ENCODE measurements around the gene PAPPA2.

PAPPA2 gene

DNA sequence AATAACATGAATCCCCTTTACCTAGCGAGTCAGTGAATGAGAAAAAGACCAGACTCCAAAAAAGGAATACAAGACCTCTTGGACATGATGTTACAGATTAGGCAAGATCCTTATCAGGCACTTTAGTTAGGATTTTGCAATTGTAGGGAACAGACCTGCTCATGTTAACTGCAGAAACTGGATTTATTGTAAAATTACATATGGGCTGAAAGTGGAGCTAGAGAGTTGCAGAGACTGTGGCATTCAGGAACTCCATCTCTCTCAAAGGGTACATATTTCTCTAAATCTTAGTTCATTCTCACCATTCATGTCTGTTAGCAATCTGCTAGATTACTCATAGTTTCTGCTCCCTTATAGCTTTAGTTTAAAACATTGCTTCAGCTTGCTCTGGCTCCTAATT lies 142.2 kb downstream of the PAPPA2 start:
- no peak overlapping the region for H3K9ac ChIP-seq (ENCODE audit: low read length)
- no peaks in the 10 kb centered on the region for H3F3A ChIP-seq (ENCODE audit: insufficient read depth, low read length)
- no peaks in the 10 kb centered on the region for H3K9me2 ChIP-seq (replicated peaks; ENCODE audit: insufficient read depth, low read length)

GRCh38 chr1:176609556-176610408 lies 146.8 kb downstream of the PAPPA2 start:
- Histone ChIP-seq H3K9ac (ENCODE audit: low read length) (no peak overlapping the region), H3K27me3 (replicated peaks; ENCODE audit: insufficient read depth, low read length) (no peaks in the 10 kb centered on the region), H3K79me2 (ENCODE audit: low read length) (no peaks in the 10 kb centered on the region), H3K9me3 (replicated peaks; ENCODE audit: insufficient read depth, low read length) (no peaks in the 10 kb centered on the region), H4K20me1 (ENCODE audit: insufficient read depth, low read length) (no peaks in the 10 kb centered on the region), H3K9me2 (replicated peaks; ENCODE audit: insufficient read depth, low read length) (no peaks in the 10 kb centered on the region), H3K27ac (ENCODE audit: low read length) (no peak overlapping the region), H3K36me3 (replicated peaks; ENCODE audit: insufficient read depth, low read length) (no peaks in the 10 kb centered on the region), H3F3A (ENCODE audit: insufficient read depth, low read length) (no peaks in the 10 kb centered on the region), H3K4me3 (ENCODE audit: low read length) (no peak overlapping the region), H3K4me1 (ENCODE audit: low read length) (no peaks in the 10 kb centered on the region), H2AFZ (ENCODE audit: low read length) (no peak overlapping the region), H3K4me2 (ENCODE audit: low read depth, low read length) (no peak overlapping the region)
- DNase-seq = no peak
- TF ChIP-seq EZH2phosphoT487 (IDR thresholded peaks at IDR 0.05; ENCODE audit: low read length) (no peak), CTCF (IDR thresholded peaks at IDR 0.05; ENCODE audit: low read length) (no peak), EZH2 (optimal IDR thresholded peaks at IDR 0.05; ENCODE audit: low read depth, low read length) (no peak)

More for the DNA sequence above, 142.2 kb downstream of the PAPPA2 start:
- TF ChIP-seq EZH2 (optimal IDR thresholded peaks at IDR 0.05; ENCODE audit: low read depth, low read length) = no peak
- no peak for TF ChIP-seq CTCF (IDR thresholded peaks at IDR 0.05; ENCODE audit: low read length)
- TF ChIP-seq EZH2phosphoT487 (IDR thresholded peaks at IDR 0.05; ENCODE audit: low read length) = no peak
- Histone ChIP-seq H3K4me1 (ENCODE audit: low read length) (no peaks in the 10 kb centered on the region), H3K4me3 (ENCODE audit: low read length) (no peak overlapping the region), H2AFZ (ENCODE audit: low read length) (no peak overlapping the region), H4K20me1 (ENCODE audit: insufficient read depth, low read length) (no peaks in the 10 kb centered on the region), H3K4me2 (ENCODE audit: low read depth, low read length) (no peak overlapping the region), H3K9me3 (replicated peaks; ENCODE audit: insufficient read depth, low read length) (no peaks in the 10 kb centered on the region), H3K79me2 (ENCODE audit: low read length) (no peaks in the 10 kb centered on the region), H3K27ac (ENCODE audit: low read length) (no peak overlapping the region), H3K27me3 (replicated peaks; ENCODE audit: insufficient read depth, low read length) (no peaks in the 10 kb centered on the region), H3K36me3 (replicated peaks; ENCODE audit: insufficient read depth, low read length) (no peaks in the 10 kb centered on the region)
- DNase-seq = no peak

- no peak for TF ChIP-seq CTCF (IDR thresholded peaks at IDR 0.05; ENCODE audit: low read length)
- TF ChIP-seq EZH2phosphoT487 (IDR thresholded peaks at IDR 0.05; ENCODE audit: low read length) = no peak
- TF ChIP-seq EZH2 (optimal IDR thresholded peaks at IDR 0.05; ENCODE audit: low read depth, low read length) = no peak
- Histone ChIP-seq H3K27me3 (replicated peaks; ENCODE audit: insufficient read depth, low read length) (no peaks in the 10 kb centered on the region), H2AFZ (ENCODE audit: low read length) (no peak overlapping the region), H3K9me2 (replicated peaks; ENCODE audit: insufficient read depth, low read length) (no peaks in the 10 kb centered on the region), H3K9ac (ENCODE audit: low read length) (no peak overlapping the region), H3K36me3 (replicated peaks; ENCODE audit: insufficient read depth, low read length) (no peaks in the 10 kb centered on the region), H3K79me2 (ENCODE audit: low read length) (no peaks in the 10 kb centered on the region), H3K27ac (ENCODE audit: low read length) (no peak overlapping the region), H3K9me3 (replicated peaks; ENCODE audit: insufficient read depth, low read length) (no peaks in the 10 kb centered on the region), H4K20me1 (ENCODE audit: insufficient read depth, low read length) (no peaks in the 10 kb centered on the region), H3F3A (ENCODE audit: insufficient read depth, low read length) (no peaks in the 10 kb centered on the region), H3K4me1 (ENCODE audit: low read length) (no peaks in the 10 kb centered on the region), H3K4me2 (ENCODE audit: low read depth, low read length) (no peak overlapping the region), H3K4me3 (ENCODE audit: low read length) (no peak overlapping the region)
- DNase-seq = no peak
Measured at GRCh38 chr1:176612791-176613190, 149.8 kb downstream of the PAPPA2 start.

Measured in MM.1S (cell line).